Spleen (tissue), 7 donors: Measurements from ENCODE around the gene HOOK1.

ENCODE experiments used
- POLR2A ChIP-seq, 3 donors: fragments of 450-650 bp; IDR thresholded peaks; one replicate each; pipeline ENCODE4 v1.5.1; 2017; ENCODE audit warnings: antibody characterized with exemption in 3 of 3, mild to moderate bottlenecking in 1 of 3
- TF ChIP-seq, protein P1 (sequence below), 11 experiments: fragments of 200-600 bp in 7 of 11; fragments of 450-650 bp in 4 of 11; sonication (generic) in 4 of 11; IDR thresholded peaks in 8 of 11; conservative IDR thresholded peaks in 3 of 11; 1 replicate in 7 of 11; 2 replicates in 4 of 11; pipeline versions ENCODE4 v1.4.0 to v1.8.0; 2016 to 2021; ENCODE audit warnings: antibody characterized with exemption in 11 of 11, inconsistent platforms in 4 of 11, mild to moderate bottlenecking in 1 of 11
- donor health status: DM: no; HTN: no; CAD: no; lungs with moderate emphysema.
- donor health status: DM: no; HTN: no; CAD: no.
- donor health status: DM: no; HTN: no; CAD: no.

DNA sequence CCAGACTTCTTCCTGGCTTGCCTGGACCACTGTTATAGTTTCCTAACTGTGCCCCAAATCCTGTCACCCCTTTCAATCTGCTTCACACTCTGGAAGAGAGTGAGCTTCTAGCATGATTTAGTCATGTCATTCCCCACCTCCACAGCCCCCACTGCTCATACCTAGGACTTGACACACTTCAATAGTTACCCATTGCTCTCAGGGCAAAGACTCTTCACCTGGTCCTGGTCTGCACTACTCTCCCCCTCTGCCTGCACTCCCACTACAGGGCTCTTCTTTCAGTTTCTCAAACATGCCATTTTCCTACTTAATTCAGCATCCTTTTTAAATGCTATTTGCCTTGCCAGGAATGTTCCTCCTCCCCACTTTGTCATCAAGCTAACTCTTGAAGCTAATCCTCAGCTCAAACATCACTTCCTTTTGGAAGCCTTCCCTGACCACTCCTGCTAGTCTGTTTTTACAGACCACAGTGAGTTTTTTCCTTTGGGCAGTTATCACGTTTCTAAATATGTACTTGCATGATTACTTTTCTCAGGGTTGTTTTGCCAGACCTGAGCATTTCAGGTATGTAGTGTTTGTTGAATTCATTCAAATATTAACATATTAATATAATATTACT, 87.1 kb downstream of the HOOK1 start:
- TF ChIP-seq, protein P1, sequence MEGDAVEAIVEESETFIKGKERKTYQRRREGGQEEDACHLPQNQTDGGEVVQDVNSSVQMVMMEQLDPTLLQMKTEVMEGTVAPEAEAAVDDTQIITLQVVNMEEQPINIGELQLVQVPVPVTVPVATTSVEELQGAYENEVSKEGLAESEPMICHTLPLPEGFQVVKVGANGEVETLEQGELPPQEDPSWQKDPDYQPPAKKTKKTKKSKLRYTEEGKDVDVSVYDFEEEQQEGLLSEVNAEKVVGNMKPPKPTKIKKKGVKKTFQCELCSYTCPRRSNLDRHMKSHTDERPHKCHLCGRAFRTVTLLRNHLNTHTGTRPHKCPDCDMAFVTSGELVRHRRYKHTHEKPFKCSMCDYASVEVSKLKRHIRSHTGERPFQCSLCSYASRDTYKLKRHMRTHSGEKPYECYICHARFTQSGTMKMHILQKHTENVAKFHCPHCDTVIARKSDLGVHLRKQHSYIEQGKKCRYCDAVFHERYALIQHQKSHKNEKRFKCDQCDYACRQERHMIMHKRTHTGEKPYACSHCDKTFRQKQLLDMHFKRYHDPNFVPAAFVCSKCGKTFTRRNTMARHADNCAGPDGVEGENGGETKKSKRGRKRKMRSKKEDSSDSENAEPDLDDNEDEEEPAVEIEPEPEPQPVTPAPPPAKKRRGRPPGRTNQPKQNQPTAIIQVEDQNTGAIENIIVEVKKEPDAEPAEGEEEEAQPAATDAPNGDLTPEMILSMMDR (IDR thresholded peaks at IDR 0.05 in 8 of 11, conservative IDR thresholded peaks at IDR 0.05 in 3 of 11), result no peak
- no peak for TF ChIP-seq POLR2A (IDR thresholded peaks at IDR 0.05)
